IPS DF 4.7 (cell line): Measurements from ENCODE around the gene CDKN2B-AS1.

Source experiments
- DNase-seq: peaks from one replicate; pipeline ENCODE4 v3.0.0-alpha.2; 2013; ENCODE audit warnings: low spot score; ENCODE audit errors: extremely low read depth

The CDKN2B-AS1 gene

DNA sequence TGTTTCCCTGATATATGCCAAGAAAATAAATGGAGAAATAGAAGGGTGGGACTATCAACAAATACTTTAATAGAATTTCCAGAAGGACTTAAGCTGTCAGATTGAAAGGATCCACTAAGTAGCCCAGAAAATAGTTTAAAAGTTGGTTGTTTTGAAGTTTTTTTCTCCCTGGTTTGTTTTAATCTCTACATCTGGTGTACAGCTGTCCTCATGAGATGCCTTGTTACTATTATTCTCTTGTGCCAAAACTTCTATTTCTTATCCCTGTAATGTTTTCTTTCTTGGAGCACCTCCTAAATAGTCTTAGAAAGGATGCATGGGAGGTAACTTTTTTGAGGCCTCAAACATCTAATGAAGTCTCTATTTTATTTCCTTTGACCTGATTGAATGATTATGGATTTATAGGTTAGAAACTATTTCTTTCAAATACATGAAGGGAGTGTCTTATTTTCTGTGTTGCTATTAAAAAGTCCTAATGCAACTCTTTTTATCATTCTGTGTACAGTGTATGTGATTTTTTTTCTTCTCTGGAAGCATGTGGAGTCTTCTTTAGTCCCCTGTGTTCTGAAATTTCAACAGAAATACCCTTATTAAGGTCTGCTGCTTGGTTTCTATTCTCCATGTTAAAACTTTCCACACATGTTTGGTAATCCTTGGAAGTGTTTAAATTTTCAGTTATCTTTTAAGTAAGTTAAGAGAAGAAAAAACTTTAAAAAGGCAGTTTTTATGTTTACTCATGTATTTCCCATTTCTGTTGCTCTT is 154.5 kb downstream of the CDKN2B-AS1 start:
- DNase-seq = no peak

DNA sequence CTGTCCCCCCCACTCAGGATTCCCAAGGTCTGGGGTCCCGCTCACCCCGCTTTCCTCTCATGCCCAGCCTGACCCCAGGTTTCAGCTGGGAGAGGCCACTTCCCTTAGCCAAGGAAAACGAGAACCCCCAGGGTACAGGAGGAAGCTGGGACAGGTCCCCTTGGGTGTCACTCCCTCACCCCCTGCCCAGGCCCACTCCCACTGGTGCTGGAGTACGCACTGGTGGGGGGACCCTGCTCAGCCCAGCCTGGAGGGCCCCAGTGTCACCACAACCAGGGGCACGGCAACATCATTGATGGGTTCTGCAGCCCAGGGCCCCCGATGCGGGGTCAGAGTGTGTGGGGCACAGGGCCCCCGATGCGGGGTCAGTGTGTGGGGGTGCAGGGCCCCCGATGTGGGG is 159.5 kb downstream of the CDKN2B-AS1 start:
- DNase-seq = no peak

DNA sequence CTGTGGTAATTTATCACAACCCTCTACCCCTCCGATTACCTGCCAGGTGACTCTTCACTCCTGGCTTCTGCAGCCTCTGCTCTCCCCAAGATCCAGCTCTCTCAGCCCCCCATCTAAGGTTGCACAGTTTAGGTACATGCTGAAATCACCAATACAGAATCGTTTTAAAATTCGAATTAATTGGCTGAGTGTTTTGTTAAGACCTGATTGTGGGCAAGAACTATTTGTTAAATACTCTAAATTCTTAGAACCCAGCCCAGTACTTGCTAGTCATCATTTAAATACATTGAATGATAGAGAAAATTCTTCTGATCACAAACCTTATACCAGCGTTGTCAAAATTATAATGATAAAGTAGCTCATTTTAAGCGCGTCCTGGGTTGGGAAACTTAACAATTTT is 162.0 kb downstream of the CDKN2B-AS1 start:
- no peak for DNase-seq

DNA sequence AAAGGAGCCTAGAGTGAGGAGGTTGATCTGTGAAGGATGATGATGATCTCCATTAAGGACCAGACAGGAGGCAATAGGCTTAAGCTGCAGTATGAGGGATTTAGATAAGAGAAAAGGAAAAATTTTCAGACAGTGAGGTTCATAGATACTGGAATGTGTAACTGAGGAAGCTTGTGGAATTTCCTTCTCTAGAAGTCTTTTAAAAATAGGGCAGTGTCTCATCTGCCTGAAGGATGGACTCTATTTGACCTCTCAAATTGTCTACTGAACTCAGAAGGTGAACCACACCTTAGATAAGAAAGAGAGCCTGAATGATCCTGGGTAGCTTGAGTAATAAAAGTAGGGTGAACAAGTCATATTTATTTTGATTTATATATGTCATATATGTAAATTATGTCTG is 162.7 kb downstream of the CDKN2B-AS1 start:
- DNase-seq = no peak

DNA sequence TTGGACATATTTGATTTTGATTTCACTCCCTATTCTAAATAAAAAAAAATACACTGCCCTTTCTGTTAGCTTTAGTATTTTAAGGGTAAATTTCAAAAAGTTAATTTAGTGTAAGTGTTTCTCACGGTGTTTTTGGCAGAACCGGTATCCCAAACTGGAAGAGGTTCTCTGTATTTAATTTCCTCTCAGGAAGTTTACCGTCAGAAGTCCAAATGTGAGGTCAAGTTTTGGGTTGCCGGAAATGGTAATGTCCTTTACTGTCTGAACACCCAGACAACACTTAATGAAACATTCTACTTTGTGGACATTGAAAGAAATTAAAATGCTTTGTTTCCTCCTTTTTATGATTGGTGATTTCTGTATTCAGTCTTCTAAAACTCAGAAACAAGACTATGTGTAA is 163.2 kb downstream of the CDKN2B-AS1 start:
- DNase-seq = no peak

DNA sequence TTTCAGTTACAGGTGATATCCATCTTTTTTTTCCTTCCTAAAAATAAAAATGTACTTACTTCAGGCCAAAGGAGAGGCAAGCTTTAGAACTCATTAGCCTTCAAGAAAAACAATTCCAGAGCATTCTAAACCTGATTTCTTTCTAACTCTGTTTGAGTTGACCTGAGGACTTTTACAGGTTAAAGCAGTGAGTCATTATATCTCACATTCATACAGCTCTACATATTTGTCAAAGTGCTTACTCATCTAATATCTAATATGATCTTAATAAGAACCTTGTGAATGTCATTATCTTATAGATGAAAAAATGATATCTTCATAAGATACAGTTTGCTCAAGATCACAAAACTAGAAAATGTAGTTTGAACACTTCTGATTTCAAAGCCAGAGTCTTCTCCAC is 163.7 kb downstream of the CDKN2B-AS1 start:
- no peak for DNase-seq

DNA sequence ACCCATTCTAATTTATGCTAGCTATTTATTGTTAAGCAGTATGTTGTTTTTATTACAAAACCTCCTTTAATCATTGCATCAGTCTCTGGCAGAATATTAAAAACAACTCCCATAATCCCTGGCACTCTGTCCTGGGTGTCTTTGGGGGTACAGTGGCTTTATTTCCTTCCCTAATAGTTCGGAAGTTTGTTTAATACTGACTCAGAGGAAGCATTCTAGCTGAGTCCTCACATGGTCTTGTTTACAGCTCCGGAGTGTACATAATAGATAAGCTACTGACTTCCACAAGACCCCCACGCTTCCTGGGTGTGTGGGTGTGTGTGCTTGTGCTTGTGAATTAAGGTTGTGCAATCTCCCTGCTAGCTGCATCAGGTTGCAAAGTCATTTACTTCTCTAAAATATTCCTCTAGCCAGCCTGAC is 164.3 kb downstream of the CDKN2B-AS1 start:
- no peak for DNase-seq

DNA sequence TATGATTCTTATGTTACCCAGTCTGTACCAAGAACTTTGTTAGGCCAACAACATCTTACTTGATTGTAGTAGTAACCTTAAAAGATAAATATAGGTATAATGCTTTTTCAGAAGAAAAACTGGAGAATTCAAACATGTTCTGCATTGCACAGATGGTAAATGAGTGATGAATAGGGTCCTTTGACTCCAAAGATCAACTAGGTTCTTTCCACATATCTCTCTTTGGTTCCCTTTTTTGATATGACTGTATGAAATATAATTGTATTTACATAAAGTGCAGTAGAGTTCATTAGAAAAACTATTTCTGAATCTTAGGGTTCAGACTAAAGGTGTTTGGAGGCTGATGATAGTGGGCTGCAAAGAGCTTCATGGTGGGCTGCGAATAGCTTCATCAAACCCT is 165.0 kb downstream of the CDKN2B-AS1 start:
- no peak for DNase-seq

DNA sequence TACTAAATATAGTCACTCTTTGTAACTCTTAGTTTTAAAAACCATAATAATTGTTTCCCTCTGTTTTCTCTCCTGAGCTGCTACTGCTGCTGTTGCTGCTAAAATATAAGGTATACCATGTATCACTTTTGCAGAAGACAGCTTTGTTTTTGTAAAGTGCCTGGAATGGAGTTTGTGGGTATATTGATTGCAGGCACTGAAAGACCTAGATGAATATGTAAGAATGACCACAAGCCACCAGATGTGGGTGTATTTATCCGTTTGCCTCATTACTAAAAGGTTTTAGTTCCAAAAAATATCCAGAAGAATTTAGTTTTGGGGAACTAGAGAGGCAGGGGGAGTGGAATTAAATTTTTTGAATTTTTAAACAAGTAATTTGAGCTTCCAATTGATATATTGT is 165.6 kb downstream of the CDKN2B-AS1 start:
- no peak for DNase-seq

DNA sequence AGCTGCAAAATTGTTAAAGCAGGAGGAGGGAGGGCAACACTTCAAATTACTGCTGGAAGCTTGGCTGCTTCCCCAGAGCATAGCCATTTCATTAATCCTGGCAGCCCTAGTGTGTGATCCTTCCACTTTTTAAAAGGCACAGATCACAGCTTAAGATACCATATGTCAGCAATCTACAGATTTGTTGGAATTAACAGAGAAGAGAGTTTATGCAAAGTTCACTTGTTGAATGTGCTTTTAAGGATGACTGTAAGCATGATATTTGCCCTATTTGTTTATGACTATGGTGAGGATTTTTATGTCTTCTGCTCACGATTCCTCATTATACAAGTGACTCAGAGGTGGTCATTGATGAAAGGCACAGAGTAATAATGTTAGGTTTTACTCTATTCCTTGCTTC is 170.6 kb downstream of the CDKN2B-AS1 start:
- no peak for DNase-seq

DNA sequence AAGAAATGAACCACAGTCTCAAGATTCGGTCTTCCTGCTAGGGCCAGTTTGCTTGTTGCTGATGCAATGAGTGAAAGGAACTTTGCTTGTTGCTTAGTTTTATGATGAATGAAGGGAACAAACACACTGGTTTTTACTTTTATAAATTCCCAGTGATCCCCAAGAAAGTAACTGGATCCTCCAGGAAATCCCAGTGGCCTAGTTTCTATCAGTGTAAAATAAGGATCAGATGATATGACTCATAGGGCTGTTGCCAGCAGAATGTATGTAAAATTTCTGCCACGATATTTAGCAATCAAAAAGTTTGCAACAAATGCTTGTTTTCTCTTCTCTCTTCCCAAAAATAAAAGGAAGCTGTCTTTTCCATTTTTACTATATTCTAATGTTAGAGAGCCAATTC is 174.7 kb downstream of the CDKN2B-AS1 start:
- DNase-seq = no peak

DNA sequence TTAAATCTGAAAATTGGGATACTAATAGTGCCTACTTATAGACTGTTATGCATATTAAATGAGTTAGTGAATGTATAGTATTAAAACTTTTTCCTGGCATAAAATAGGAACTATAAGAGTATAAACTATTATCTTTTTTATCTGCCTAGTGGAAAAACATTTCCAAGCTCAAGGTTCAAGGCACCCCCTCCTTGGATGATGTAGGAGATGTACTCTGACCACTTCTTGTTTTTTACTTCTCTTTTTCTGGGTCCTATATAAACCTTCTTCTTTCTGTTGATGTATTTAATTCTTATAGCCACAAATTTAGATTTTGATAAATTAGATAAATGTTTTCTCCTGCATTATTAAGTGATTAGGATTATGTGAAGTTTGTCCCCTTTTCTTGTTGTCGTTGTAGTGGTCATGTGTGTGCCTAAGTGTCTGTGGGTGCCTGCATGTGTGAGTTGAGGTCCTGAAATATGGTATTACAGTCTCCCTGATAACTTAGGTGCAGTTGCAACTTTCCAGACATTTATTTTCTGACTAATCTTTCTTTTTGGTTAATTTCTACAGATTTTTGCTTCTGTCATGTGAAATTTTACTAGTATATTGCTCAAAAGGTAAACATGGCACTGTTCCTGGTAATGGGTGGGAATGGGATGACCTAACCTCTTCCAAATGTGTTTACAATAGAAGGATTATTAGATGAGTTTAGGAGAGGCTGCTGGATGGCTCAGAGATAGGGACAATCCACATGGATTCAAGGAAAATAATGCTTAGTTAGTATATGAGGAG is 175.3 kb downstream of the CDKN2B-AS1 start:
- no peak for DNase-seq
